Fibroblast of lung (primary cell): Measurements from ENCODE around the gene WDR53. TPM values are rescaled to one million over a fixed set of nuclear protein-coding genes. Genes with fewer than 3 reads are reported as not detected.

Experiments used
- DNase-seq, 2 donors: peaks; one replicate each; pipeline versions ENCODE4 v3.0.0 to v3.0.0-alpha.2; 2010; ENCODE audit warnings: low read depth in 2 of 2
- H2AFZ ChIP-seq: 2 replicates; pipeline ENCODE4 v1.5.1; 2012; ENCODE audit warnings: low read length, control low read depth, inconsistent platforms
- H3K27ac ChIP-seq: 2 replicates; pipeline ENCODE4 v1.5.1; 2011; ENCODE audit warnings: low read length, control low read depth; ENCODE audit not compliant: insufficient read depth
- H3K27me3 ChIP-seq: 2 replicates; pipeline ENCODE4 v1.5.1; 2011; ENCODE audit warnings: mild to moderate bottlenecking, low read length; ENCODE audit not compliant: control insufficient read depth, insufficient read depth
- H3K36me3 ChIP-seq: 2 replicates; pipeline ENCODE4 v1.5.1; 2011; ENCODE audit warnings: low read length; ENCODE audit not compliant: control insufficient read depth, insufficient read depth
- H3K4me1 ChIP-seq: 2 replicates; pipeline ENCODE4 v1.5.1; 2011; ENCODE audit warnings: low read length; ENCODE audit not compliant: control insufficient read depth, insufficient read depth; ENCODE audit errors: extremely low read depth
- H3K4me2 ChIP-seq: 2 replicates; pipeline ENCODE4 v1.5.1; 2011; ENCODE audit warnings: low read length, control low read depth; ENCODE audit not compliant: insufficient read depth; ENCODE audit errors: extremely low read depth
- H3K4me3 ChIP-seq, 4 experiments: fragments of 200-600 bp in 1 of 4; sonication (generic) in 1 of 4; replicated peaks in 1 of 4; 2 replicates each; pipeline ENCODE4 v1.5.1; 2011 to 2016; ENCODE audit warnings: low read length in 4 of 4, low read depth in 3 of 4, mild to moderate bottlenecking in 3 of 4, control low read depth in 2 of 4, inconsistent platforms in 1 of 4, mixed read lengths in 1 of 4; ENCODE audit not compliant: insufficient read depth in 1 of 4; ENCODE audit errors: control extremely low read depth in 1 of 4
- H3K79me2 ChIP-seq: 2 replicates; pipeline ENCODE4 v1.5.1; 2012; ENCODE audit warnings: mild to moderate bottlenecking, low read length, inconsistent platforms; ENCODE audit not compliant: control insufficient read depth, insufficient read depth
- H3K9ac ChIP-seq: 2 replicates; pipeline ENCODE4 v1.5.1; 2011; ENCODE audit warnings: mild to moderate bottlenecking, low read length, control low read depth; ENCODE audit not compliant: insufficient read depth
- H3K9me3 ChIP-seq: 2 replicates; pipeline ENCODE4 v1.5.1; 2012; ENCODE audit warnings: low read depth, low read length; ENCODE audit not compliant: control insufficient read depth, insufficient read depth
- H4K20me1 ChIP-seq: 2 replicates; pipeline ENCODE4 v1.5.1; 2011; ENCODE audit warnings: low read length; ENCODE audit not compliant: control insufficient read depth, insufficient read depth; ENCODE audit errors: extremely low read depth
- CTCF ChIP-seq, 2 donors: IDR thresholded peaks in 1 of 2; conservative IDR thresholded peaks in 1 of 2; 1 replicate in 1 of 2; 2 replicates in 1 of 2; pipeline ENCODE4 v1.5.1; 2011 to 2012; ENCODE audit warnings: low read length in 2 of 2, control low read depth in 1 of 2, inconsistent platforms in 1 of 2, low read depth in 1 of 2, mild to moderate bottlenecking in 1 of 2
- EZH2 ChIP-seq: IDR thresholded peaks from 2 replicates; pipeline ENCODE4 v1.5.1; 2012; ENCODE audit warnings: low read length, control low read depth, mild to moderate bottlenecking; ENCODE audit errors: missing control alignments
- polyA plus RNA-seq, 2 donors: library from polyadenylated mRNA; depleted of rRNA in 1 of 2; stranded (reverse) in 1 of 2; unstranded in 1 of 2; fragments of >200 nt; gene quantifications; 2 replicates each; pipeline ENCODE4 v1.2.1, GENCODE V29; 2011 to 2012; ENCODE audit warnings: missing spikeins in 1 of 2
- total RNA-seq: library from RNA; depleted of rRNA; stranded (reverse); fragments of >200 nt; gene quantifications from 2 replicates; pipeline ENCODE4 v1.2.1, GENCODE V29; 2014

The WDR53 gene
- total and polyA plus RNA-seq, 2 donors (not counting 1 experiment from before 2014, with no cell fraction given): 8.3 TPM

- TF ChIP-seq EZH2: no peak
- TF ChIP-seq CTCF (conservative IDR thresholded peaks at IDR 0.05 in 1 of 2, IDR thresholded peaks at IDR 0.05 in 1 of 2; ENCODE audit: low read depth in 1 of 2, low read length in 2 of 2): no peak
- Histone ChIP-seq H3K4me1 (no peaks in the 10 kb centered on the region), H3K4me3 (no peak overlapping the region), H3K4me2 (no peak overlapping the region), H3K27ac (no peak overlapping the region), H3K36me3 (no peaks in the 10 kb centered on the region), H4K20me1 (no peaks in the 10 kb centered on the region), H3K9ac (no peak overlapping the region), H2AFZ (no peak overlapping the region), H3K27me3 (no peaks in the 10 kb centered on the region), H3K9me3 (no peaks in the 10 kb centered on the region), H3K79me2 (no peaks in the 10 kb centered on the region)
- DNase-seq: no peak
These were observed 43.6 kb upstream of the WDR53 start for GRCh38 chr3:196611761-196612483.

GRCh38 chr3:196609805-196610515 lies 41.6 kb upstream of the WDR53 start:
- Histone ChIP-seq H2AFZ (no peak overlapping the region), H3K9me3 (no peaks in the 10 kb centered on the region)
- DNase-seq: no peak

More at GRCh38 chr3:196609805-196610515, 41.6 kb upstream of the WDR53 start:
- Histone ChIP-seq H4K20me1 (no peaks in the 10 kb centered on the region), H3K79me2 (no peaks in the 10 kb centered on the region), H3K9ac (no peak overlapping the region), H3K27me3 (peaks cover 4% of the 10 kb centered on the region), H3K36me3 (no peaks in the 10 kb centered on the region), H3K4me3 (no peak overlapping the region), H3K4me1 (no peaks in the 10 kb centered on the region), H3K4me2 (no peak overlapping the region), H3K27ac (no peak overlapping the region)
- TF ChIP-seq EZH2 (no peak), CTCF (conservative IDR thresholded peaks at IDR 0.05 in 1 of 2, IDR thresholded peaks at IDR 0.05 in 1 of 2; ENCODE audit: low read depth in 1 of 2, low read length in 2 of 2) (no peak)
